HG03159 (cell line): ENCODE data around the gene SH3PXD2A.

Experiments
- ATAC-seq: cut with Tn5 transposase; IDR thresholded peaks from one replicate; pipeline ENCODE4 v1.9.1; 2021; ENCODE audit warnings: mild to moderate bottlenecking, moderate library complexity; ENCODE audit not compliant: unreplicated experiment

Gene SH3PXD2A

DNA sequence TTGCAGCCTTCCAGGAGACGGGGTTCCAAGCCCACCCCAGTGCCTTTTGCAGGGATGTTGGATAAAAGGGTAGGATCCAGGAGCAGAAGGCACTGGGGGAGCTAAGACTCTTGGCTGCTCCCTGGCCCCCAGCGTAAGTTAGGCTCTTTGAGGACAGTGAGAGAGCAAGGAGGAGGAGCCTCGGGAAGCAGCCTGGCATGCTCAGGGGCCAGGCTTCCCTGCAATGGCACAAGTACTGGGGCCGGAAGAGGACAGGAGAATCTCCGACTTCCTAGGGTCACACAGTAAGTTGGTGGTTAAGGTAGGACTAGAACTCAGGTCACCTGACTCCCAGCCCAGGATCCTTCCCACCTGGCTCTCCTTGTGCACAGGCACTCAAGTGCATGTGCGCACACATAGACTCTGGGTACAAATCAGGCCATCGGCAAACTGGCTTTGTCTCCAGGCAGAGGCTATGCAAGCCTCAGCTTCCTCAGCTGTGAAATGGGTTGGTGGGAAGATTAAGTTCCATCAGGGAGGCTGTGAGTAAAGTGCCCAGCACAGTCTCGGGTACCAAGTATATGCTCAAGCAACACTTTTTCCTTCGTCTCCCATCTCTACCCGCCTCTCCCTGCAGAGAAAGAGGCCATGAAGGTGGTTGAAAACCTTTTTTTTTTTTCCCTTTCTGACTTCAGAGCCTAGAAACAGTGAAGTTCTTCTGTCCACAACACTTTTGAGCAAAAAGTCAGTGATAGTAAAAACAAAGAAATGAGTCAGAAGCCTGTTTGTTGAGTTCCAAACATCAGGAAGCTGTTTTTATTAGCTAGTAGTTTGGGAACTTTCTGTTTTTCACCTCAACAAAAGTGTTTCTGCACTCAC, 282.8 kb downstream of the SH3PXD2A start:
- ATAC-seq = no peak

- ATAC-seq = no peak
These were observed 283.8 kb downstream of the SH3PXD2A start for GRCh38 chr10:103571656-103571975.

GRCh38 chr10:103570844-103571655, 284.3 kb downstream of the SH3PXD2A start:
- no peak for ATAC-seq

GRCh38 chr10:103569896-103570295, 285.5 kb downstream of the SH3PXD2A start:
- ATAC-seq = no peak

DNA sequence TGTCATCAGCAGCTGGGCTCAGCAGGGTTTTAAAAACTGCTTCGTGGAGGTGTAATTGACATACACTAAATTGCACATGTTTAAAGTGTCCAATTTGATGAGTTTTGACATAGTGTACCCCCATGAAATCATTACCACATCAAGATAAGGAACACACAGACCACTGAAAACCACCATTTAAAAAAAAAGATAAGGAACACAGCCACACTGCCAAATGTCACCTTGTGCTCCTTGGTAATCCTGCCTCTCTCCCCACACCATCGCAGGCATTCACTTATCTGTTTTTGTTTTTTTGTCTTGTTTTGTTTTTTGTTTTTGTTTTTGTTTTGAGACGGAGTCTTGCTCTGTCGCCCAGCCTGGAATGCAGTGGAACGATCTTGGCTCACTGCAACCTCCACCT, 286.9 kb downstream of the SH3PXD2A start:
- no peak for ATAC-seq

DNA sequence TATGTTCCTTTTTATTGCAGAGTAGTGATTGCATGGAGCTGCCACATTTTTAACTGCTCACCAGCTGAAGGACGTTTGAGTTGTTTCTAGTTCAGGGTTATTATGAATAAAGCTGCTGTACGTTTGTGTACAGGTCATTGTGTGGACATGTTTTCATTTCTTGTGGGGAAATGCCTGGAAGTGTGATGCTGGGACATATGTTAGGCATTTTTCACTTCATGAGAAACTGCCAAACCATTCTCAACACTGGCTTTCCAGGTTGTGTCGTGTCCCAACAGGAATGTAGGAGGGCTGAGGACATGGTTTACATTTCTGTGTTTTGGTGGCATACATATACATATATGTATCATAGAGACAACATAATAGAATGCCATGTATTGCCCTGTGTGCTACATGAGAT, 288.8 kb downstream of the SH3PXD2A start:
- no peak for ATAC-seq

GRCh38 chr10:103564776-103565520, 290.4 kb downstream of the SH3PXD2A start:
- ATAC-seq = no peak

DNA sequence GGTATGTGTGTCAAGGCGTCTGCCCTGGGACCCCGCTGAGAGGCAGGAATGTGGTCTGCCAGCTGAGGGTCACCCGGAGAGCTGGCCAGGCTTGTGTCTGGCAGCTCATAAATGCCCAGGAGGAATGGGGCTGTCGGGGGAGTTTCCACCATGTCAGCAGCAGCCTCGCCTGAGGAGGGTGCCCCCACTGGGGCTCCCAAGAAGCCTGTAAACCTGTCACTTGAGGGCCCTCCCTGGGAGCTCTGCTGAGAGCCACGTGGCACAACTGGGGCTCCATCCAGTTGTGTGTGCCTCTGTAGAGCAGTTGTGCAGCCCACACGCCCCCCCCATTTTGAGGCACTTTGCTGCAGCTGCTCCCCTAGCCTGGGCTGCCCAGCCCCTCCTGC, 291.3 kb downstream of the SH3PXD2A start:
- no peak for ATAC-seq

GRCh38 chr10:103563231-103564115, 291.9 kb downstream of the SH3PXD2A start:
- ATAC-seq = no peak

GRCh38 chr10:103562383-103562782, 293.0 kb downstream of the SH3PXD2A start:
- ATAC-seq = no peak

- ATAC-seq = no peak
These were observed 294.5 kb downstream of the SH3PXD2A start for GRCh38 chr10:103560886-103561285.

- ATAC-seq = no peak
These were observed 295.6 kb downstream of the SH3PXD2A start for GRCh38 chr10:103559776-103560175.

GRCh38 chr10:103558911-103559310, 296.5 kb downstream of the SH3PXD2A start:
- ATAC-seq = no peak

DNA sequence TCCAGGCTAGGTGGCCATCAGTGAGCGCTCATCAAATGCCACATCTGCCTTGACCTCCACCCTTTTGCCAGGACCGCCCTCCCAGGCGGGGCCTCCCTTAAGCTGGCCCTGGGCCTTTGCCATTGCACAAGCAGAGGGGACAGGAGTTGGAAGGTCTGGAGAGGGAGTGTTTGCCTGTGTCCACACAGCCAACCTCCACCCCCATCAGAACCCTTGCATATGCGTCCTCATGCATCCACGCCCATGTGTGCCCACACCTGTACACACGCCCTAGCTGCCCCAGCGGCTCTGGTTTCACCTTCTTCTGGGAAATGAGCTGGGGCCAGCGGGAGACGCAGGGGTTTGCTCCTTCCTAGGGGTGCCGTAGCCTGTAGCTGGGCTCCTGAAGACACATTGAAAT, 297.9 kb downstream of the SH3PXD2A start:
- no peak for ATAC-seq

DNA sequence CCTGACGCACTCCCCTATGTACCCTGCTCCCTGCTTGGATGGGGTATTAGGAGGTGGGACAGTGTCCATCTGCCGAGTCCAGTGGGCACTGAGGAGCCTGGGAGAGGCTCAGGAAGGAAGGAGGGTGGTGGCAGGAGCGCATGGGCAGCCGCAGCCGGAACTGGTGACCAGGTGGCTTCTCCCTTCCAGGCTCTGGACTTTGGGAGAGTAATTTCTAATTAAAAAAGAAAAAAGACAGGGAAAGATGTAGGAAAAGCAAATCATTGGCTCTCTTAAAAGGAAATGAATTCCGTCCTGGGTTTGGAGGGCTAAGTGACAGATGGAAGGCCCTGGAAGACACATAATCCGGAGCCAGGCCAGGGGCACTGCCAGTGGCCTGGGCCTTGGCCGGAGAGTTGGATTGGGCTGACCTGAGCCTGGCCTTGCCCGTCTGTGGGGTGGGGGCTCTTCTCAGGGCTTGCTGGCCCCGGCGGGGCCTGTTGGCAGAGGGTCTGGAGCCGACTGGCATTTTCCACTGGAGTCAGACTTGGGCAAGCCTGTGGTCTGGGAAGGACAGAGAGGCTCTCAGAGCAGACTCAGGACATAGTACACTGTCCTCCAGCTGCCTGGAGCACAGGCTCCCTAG, 298.9 kb downstream of the SH3PXD2A start:
- ATAC-seq = no peak

DNA sequence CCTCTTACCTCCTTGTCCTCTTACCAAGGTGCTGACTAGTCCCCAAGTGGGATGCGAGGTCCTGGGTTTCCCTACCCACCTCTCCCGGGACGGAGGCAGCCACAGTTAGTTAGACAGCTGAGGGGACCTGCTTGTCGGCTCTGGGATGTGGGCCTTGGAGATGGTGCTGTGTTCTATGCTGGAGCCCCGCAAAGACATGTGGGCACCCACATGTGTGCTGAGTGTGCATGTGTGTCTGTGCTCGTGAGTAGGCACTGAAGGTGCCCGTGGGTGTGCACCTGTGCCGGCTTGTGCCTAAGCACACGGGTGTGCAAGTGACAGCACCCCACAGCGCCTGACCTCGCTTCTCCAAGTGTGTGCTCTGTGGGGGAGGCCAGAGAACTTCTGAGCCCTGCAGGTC, 299.7 kb downstream of the SH3PXD2A start:
- no peak for ATAC-seq

DNA sequence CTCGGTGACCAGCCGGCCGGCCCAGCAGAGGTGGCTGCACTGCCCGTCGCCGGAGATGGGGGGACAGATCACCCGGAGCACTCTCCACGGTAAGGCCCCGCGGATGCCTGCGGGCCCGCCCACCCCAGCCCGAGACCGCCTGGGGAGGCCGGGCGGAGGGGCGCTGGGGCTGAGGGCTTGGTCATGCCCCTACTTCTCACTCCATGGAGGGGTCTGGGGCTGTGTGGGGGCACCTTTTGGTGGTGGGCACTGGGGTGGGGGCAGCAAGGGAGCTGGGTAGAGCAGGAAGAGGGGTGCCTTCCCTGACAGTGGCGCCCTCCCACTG, 300.1 kb downstream of the SH3PXD2A start:
- ATAC-seq = no peak

GRCh38 chr10:103554488-103555324, 300.7 kb downstream of the SH3PXD2A start:
- no peak for ATAC-seq

GRCh38 chr10:103553743-103554487, 301.5 kb downstream of the SH3PXD2A start:
- ATAC-seq = no peak
